HG03558 (cell line): Measurements from ENCODE around the gene CELA2B.
"Not testable (repeated sequence)": the region's sequence is repeated elsewhere in the genome, so short reads cannot be mapped to it uniquely, and the experiment has no call there.

Experiments used
- ATAC-seq: cut with Tn5 transposase; IDR thresholded peaks from one replicate; pipeline ENCODE4 v1.9.1; 2021; ENCODE audit warnings: moderate number of reproducible peaks; ENCODE audit not compliant: unreplicated experiment; ENCODE audit errors: extremely low read depth

CELA2B gene

GRCh38 chr1:15489052-15489736, 13.3 kb downstream of the CELA2B start:
- no peak for ATAC-seq

- not testable (repeated sequence) for ATAC-seq
Measured at GRCh38 chr1:15491010-15491409, 15.1 kb downstream of the CELA2B start.

- ATAC-seq = no peak
Measured at GRCh38 chr1:15492596-15492995, 16.7 kb downstream of the CELA2B start.

- no peak for ATAC-seq
Measured at GRCh38 chr1:15493869-15494390, 18.0 kb downstream of the CELA2B start.

GRCh38 chr1:15500184-15501178, 24.6 kb downstream of the CELA2B start:
- no peak for ATAC-seq

GRCh38 chr1:15501208-15502032, 25.5 kb downstream of the CELA2B start:
- ATAC-seq = no peak

GRCh38 chr1:15504436-15504835, 28.5 kb downstream of the CELA2B start:
- no peak for ATAC-seq

GRCh38 chr1:15506831-15507230, 30.9 kb downstream of the CELA2B start:
- ATAC-seq = no peak

GRCh38 chr1:15507278-15507677, 31.4 kb downstream of the CELA2B start:
- no peak for ATAC-seq

- no peak for ATAC-seq
Measured at GRCh38 chr1:15508700-15509487, 33.0 kb downstream of the CELA2B start.

- no peak for ATAC-seq
Measured at GRCh38 chr1:15509586-15509985, 33.7 kb downstream of the CELA2B start.

GRCh38 chr1:15510611-15511405, 34.9 kb downstream of the CELA2B start:
- no peak for ATAC-seq

- no peak for ATAC-seq
Measured at GRCh38 chr1:15513192-15513591, 37.3 kb downstream of the CELA2B start.

- ATAC-seq = no peak
Measured at GRCh38 chr1:15513919-15514318, 38.0 kb downstream of the CELA2B start.

GRCh38 chr1:15514557-15514956, 38.7 kb downstream of the CELA2B start:
- ATAC-seq = not testable (repeated sequence)

GRCh38 chr1:15515022-15515663, 39.2 kb downstream of the CELA2B start:
- no peak for ATAC-seq

- ATAC-seq = no peak
Measured at GRCh38 chr1:15519625-15520024, 43.7 kb downstream of the CELA2B start.

- ATAC-seq = not testable (repeated sequence)
Measured at GRCh38 chr1:15521206-15521906, 45.5 kb downstream of the CELA2B start.
